Fibroblast of skin of scalp (primary cell): ENCODE results near the gene ANKRD24.
"Not testable (repeated sequence)": the region's sequence is repeated elsewhere in the genome, so short reads cannot be mapped to it uniquely, and the experiment has no call there.

Experiments
- DNase-seq: peaks from one replicate; pipeline ENCODE4 v3.0.0-alpha.2; 2013

The ANKRD24 gene

GRCh38 chr19:4231521-4231920, 49.0 kb downstream of the ANKRD24 start:
- DNase-seq, result not testable (repeated sequence)

GRCh38 chr19:4232139-4232538, 49.6 kb downstream of the ANKRD24 start:
- DNase-seq, result not testable (repeated sequence)

DNA sequence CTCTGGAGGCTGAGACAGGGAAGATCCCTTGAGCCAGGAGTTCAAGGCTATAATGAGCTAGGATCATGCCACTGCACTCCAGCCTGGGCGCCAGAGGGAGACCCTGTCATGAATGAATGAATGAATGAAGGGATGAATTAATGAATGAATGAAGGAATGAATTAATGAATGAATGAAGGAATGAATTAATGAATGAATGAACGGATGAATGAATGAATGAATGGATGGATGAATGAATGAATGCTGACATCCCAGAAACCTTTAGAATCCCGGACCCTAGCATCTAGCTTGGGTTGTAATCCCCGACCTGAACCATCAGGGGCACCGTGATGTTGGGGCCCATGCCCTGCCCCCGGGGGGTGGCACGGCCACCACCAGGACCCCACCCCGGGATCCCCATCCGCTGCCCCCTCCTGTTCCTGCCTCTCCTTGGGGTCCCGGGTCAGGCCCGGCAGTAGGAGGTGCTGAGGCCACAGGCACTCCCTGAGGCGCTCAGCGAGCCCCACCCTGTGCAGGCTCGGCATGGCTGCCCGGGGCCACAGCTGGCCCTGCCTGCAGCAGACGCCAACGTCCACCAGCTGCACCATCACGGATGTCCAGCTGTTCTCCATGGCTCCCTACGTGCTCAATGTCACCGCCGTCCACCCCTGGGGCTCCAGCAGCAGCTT, 50.3 kb downstream of the ANKRD24 start:
- no peak for DNase-seq

DNA sequence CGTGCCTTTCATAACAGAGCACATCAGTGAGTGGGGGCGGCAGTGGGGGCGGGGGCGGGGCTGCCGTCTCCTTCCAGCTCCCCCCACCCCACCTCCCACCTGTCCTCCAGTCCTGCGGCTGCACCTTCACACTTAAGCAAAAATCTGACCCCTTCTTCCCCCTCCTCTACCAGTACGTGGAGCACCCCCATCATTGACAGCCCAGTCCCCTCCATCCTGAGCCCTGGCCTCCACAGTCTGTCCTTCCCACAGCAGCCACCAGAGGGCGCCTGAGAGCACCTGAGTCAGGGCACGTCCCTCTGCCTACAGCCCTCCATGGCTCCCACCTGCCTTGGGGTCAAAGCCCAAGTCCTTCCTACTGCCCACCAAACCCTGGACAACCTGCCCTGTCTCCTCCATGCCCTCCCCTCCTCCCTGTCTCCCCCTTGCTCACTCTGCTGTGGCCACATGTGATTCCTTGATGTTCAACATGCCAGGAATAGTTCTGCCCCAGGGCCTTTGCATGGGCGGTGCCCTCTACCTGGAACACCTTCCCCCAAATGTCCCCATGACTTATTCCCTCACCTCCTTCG, 50.9 kb downstream of the ANKRD24 start:
- DNase-seq, result peak; percentile 25

DNA sequence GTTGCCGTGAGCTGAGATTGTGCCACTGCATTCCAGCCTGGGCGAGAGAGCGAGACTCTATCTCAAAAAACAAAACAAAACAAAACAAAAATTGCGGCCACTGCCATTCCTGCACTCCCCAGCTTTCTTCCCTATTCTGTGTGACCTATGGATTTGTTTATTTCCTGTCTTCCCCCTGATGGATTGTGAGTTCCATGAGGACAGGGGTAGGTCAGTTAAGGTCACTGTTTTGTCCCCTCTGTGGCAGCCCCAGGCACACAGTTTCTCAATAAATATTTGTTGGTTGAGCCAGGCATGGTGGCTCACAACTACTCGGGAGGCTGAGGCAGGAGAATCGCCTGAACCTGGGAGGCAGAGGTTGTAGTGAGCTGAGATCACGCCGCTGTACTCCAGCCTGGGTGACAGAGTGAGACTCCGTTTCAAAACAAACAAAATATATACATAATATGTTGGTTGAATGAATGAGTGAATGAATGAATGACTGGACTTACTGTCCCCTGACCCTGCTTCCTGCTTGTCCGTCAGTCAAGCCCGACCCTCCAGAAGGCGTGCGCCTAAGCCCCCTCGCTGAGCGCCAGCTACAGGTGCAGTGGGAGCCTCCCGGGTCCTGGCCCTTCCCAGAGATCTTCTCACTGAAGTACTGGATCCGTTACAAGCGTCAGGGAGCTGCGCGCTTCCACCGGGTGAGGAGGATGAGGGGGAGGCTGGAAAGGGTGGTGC, 51.8 kb downstream of the ANKRD24 start:
- DNase-seq, result no peak

GRCh38 chr19:4234862-4235201, 52.3 kb downstream of the ANKRD24 start:
- DNase-seq, result no peak

- not testable (repeated sequence) for DNase-seq
These were observed 55.0 kb downstream of the ANKRD24 start for GRCh38 chr19:4237510-4237909.

GRCh38 chr19:4238831-4239230, 56.3 kb downstream of the ANKRD24 start:
- DNase-seq, result no peak

DNA sequence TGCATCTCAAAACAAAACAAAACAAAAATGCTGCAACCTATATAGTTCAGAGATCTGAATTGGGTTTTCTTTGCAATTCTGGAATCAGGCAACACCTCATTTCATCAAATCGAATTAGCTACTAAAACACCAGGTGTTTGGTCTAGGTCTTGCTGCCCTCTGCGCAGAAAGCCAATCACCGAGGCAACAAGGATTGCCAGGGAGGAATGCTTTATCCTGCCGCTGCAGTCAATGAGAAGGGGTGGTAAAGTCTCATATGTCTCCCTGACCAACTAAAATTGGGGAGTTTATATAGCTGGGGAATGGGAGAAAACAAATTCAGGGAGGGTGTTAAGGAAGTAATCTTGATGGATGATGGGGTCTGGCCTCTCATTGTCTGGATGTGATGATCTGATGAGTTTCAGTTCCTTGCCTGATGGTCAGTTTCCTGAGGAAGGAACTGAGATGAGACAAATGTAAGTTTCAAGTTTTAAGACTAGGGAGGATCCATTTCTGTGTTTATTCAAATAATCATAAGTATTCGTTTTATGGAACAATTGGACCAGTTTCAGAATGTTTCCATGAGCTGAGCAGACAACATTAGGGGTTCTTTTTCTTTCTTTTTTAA, 59.4 kb downstream of the ANKRD24 start:
- no peak for DNase-seq

DNA sequence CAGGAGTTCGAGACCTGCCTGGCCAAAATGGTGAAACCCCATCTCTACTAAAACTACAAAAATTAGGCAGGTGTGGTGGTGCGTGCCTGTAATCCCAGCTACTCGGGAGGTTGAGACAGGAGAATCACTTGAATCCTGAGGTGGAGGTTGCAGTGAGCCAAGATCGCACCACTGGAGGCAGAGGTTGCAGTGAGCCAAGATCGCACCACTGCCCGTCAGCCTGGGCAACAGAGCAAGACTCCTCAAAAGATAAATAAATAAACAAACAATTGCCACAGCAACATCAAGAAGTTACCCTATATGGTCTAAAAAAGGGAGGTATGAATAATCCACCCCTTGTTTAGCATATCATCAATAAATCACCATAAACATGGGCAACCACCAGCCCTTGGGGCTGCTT, 63.4 kb downstream of the ANKRD24 start:
- DNase-seq, result not testable (repeated sequence)

- DNase-seq, result peak; percentile 100
These were observed 64.5 kb downstream of the ANKRD24 start, which contains the start of gene YJU2 for GRCh38 chr19:4246767-4247593. TSS of gene YJU2 (plus strand) at chr19:4247080. CDS start at chr19:4247147, 67 bp downstream.

- DNase-seq, result no peak
These were observed 74.1 kb downstream of the ANKRD24 start for GRCh38 chr19:4256563-4256962.

DNA sequence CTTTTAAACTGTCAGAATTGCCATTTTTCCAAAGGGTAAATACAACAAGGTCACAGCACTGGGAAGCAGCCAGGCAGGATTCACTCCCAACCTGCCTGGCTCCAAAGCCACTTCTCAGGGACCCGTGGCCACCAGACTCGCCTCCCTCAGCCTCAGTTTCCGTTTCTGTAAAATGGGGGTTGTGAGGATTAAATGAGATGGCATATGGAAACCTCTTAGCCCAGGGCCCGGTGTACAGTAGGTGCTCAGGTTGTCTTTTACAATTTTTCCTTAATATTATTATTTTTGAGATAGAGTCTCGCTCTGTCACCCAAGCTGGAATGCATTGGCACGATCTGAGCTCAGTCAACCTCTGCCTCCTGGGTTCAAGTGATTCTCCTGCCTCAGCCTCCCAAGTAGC, 74.5 kb downstream of the ANKRD24 start:
- DNase-seq, result no peak

DNA sequence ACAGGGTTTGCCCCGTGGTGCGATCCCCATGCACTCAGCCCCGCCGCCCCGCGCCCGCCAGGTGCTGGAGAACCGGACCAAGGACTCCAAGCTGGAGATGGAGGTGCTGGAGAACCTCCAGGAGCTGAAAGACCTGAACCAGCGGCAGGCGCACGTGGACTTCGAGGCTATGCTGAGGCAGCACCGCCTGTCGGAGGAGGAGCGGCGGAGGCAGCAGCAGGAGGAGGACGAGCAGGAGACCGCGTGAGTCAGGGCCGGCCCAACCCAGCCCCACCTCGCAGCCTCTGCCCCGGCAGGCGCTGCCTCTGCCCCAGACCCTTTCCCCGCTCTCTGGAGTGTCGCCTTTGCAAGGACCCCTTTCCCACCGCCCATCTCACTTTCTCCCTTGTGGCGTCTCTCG, 75.7 kb downstream of the ANKRD24 start:
- no peak for DNase-seq

DNA sequence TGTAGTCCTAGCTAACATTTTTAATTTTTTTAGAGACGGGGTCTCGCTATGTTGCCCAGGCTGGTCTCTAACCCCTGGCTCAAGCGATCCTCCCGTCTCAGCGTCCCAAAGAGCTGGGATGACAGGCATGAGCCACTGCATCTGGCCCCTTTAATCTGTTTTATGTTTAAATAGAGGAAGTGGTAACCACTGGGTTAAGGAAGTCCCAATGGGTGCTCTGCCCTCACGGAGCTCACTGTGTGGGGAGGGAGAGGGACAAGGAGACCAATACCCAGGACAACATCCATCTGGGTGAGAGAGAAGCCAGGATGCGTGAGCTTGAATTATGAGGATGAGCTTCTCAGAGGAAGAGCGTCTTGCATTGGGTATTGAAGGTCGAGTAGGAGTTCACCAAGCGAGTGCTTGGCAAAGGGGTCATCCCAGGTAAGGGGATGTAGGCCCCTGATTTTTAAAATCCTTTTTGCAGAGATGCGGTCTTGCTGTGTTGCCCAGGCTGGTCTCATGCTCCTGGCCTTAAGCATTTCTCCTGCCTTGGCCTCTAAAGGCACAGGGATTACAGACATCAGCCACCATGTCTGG, 78.2 kb downstream of the ANKRD24 start:
- DNase-seq, result no peak

GRCh38 chr19:4264812-4265211, 82.3 kb downstream of the ANKRD24 start:
- no peak for DNase-seq

DNA sequence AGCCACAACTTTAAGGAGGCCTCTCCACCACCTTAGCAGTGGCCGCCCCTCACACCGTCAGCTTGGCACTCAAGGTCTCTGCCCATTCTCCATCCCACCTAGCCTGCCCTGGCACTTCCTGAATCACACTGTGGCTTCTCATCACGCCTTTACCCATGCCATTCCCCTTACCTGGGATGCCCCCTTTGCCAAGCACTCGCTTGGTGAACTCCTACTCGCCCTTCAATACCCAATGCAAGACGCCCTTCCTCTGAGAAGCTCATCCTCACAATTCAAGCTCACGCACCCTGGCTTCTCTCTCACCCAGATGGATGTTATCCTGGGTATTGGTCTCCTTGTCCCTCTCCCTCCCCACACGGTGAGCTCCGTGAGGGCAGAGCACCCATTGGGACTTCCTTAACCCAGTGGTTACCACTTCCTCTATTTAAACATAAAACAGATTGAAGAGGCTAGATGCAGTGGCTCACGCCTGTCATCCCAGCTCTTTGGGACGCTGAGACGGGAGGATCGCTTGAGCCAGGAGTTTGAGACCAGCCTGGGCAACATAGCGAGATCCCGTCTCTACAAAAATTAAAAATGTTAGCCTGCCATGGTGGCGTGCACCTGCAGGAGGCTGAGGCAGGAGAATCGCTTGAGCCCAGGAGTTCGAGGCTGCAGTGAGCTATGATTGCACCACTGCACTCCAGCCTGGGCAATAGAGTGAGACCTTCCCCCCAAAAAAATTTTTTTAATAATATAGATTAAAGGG, 83.9 kb downstream of the ANKRD24 start:
- no peak for DNase-seq

DNA sequence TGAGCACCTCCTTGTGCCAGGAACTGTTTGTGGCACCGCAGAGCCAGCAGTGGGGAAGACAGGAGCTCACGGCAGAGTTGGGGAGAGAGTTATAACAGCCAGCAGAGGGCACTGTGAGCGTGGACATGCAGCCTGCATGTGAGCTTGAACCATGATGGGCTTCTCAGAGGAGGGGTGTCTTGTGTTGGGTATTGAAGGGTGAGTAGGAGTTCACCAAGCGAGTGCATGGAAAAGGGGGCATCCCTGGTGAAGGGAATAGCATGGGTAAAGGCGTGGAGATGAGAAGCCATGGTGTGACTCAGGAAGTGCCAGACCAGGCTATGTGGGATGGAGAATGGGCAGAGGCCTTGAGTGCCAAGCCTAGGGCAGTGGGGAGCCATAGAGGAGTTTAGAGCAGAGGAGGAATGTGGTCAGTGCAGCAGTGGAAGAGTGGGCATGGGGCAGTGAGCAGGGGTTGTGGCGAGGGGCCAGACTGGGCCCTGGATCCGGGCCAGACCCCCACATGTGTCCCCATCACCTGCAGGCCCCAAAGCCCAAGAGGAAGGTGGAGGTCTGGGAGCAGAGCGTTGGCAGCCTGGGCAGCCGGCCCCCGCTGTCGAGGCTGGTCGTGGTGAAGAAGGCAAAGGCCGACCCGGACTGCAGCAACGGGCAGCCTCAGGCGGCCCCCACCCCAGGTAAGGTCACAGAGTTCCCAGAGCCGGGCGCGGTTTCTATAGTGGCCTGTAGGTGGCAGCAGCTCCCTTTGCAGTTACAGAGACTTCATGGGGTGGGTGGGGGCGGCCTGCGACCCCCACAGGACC, 84.8 kb downstream of the ANKRD24 start:
- peak; percentile 36 for DNase-seq

DNA sequence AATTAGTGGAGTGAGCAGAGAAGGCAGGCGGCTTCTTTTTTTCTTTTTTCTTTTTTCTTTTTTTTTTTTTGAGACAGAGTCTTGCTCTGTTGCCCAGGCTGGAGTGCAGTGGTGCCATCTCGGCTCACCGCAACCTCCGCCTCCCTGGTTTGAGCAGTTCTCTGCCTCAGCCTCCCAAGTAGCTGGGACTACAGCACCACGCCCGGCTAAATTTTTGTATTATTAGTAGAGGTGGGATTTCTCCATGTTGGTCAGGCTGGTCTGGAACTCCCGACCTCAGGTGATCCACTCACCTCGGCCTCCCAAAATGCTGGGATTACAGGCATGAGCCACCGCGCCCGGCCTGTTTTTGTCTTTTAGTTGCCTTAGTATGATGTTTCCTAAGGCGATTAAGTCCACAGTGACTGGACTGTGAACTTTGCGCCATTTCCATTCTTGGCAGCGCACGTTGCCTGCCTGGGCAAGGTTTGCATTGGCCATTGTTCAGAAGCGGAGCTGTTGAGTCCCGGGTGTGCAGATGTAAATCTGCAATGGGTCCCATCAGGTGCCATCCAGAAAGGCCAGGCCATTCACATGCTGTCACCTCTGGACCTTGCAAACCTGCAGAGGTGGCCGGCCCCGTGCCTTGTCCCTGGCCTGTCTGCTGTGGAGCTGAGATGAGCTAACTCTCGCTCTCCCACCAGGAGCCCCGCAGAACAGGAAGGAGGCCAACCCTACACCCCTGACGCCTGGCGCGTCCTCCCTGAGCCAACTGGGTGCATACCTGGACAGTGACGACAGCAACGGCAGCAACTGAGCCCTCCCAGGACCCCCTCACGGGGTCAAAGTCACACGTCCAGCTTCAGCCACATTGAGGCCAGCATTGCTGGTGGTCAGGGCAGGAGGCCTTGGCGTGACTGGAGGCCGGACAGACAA, 85.7 kb downstream of the ANKRD24 start:
- no peak for DNase-seq
